ENCODE measurements around the gene LIPK.
A peak's percentile ranks its signal among the peaks of the same experiment; 100 is the strongest.

LIPK gene

GRCh38 chr10:88786032-88786770, 80.2 kb downstream of the LIPK start:
- no peak for DNase-seq (ENCODE audit: low spot score)

- no peak for DNase-seq (ENCODE audit: low spot score)
Observed at GRCh38 chr10:88787463-88787862, 81.4 kb downstream of the LIPK start.

GRCh38 chr10:88788924-88789323, 82.9 kb downstream of the LIPK start:
- no peak for DNase-seq (ENCODE audit: low spot score)

GRCh38 chr10:88791924-88792323, 85.9 kb downstream of the LIPK start:
- DNase-seq (ENCODE audit: low spot score) = no peak

GRCh38 chr10:88792661-88793060, 86.6 kb downstream of the LIPK start:
- DNase-seq (ENCODE audit: low spot score) = peak; percentile 76

- DNase-seq (ENCODE audit: low spot score) = no peak
Observed at GRCh38 chr10:88793712-88794299, 87.8 kb downstream of the LIPK start.

GRCh38 chr10:88794731-88795130, 88.7 kb downstream of the LIPK start:
- DNase-seq (ENCODE audit: low spot score) = no peak

- DNase-seq (ENCODE audit: low spot score) = no peak
Observed at GRCh38 chr10:88800152-88801125, 94.4 kb downstream of the LIPK start.
